HG02759 (cell line): ENCODE results near the gene MDFI.

Experiments
- ATAC-seq: cut with Tn5 transposase; IDR thresholded peaks from one replicate; pipeline ENCODE4 v1.9.1; 2021; ENCODE audit warnings: mild to moderate bottlenecking, moderate library complexity; ENCODE audit not compliant: unreplicated experiment

Gene MDFI

DNA sequence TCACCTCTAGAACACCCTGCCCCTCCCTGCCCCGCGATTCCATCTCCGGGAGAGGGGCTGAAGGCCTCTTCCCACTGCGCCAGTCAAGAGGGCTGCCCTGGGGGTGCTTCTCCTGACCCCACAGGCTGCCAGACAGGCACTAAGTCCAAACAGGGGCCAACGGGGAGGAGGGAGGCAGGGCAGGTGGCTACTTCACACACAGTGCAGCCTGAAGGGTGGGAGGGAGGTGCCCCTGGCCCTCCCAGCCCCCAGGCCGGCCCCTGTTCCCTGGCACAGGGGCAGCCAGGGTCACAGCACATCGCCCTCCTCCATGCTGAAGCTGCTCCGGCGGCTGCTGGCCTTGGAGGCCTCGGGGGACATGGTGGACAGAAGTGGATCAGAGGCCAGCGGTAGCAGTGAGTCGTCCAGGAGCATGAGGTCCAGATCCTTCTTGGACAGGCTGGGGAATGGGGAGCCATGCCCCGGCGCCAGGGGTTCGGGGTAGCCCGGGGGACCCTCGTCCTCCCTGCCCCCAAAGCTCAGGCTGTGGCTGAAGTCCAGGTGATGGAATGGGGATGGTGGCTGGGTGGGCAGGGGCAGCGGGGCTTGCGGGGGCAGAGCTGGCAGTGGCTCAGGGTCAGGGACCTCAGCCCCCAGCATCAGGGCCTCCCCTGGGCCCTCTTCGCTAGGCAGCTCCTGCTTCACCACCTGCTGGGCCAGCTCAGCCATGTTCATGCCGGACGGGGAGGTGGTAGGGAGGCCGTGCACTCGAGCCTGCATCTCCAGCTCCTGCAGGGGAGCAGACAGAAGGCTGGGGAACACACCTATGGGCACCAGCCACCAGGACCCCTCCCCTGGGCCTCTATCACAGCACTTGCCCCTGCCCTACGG, 46.3 kb downstream of the MDFI start:
- no peak for ATAC-seq

GRCh38 chr6:41685641-41686380, 47.5 kb downstream of the MDFI start:
- ATAC-seq, result no peak

- no peak for ATAC-seq
Observed at GRCh38 chr6:41687501-41688175, 49.4 kb downstream of the MDFI start.

GRCh38 chr6:41688256-41688965, 50.1 kb downstream of the MDFI start:
- no peak for ATAC-seq

DNA sequence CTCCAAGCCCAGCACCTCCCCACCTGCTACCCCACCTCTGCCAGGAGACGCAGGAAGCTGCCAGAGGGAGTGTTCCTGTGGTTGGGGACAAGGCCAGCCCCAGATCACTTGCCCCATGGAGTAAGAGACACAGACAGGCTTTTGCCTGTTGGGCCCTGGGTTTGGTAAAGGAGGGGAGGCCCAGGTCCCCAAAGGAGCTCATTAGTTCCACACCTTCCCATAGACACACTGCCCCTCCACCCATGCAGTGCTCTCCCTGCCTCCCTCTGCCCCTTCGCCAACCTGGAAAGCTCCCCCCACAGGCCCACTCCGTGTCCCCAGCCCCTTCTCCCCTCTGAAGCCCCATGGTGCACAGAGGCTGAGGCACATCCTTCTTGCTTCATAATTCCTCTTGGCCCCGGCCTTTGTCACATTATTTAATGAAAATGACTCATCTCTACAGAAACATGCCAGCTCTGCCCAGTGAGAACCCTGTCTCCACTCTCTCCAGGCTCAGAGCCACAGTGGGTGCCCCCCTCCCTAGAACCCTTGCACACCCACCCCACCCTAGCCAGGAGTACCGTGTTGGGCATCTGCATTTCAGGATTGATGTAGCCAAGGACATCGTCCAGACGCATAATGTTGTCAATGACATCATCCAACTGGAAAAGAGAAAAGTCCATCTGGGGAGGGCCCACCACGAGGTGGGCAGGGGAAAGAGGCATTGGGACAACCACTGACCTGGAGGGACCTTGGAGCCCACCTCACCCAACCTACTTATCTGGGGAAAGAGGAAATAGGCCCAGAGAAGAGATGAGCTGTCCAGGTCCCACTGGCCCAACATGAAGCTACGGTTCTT, 51.1 kb downstream of the MDFI start:
- no peak for ATAC-seq

DNA sequence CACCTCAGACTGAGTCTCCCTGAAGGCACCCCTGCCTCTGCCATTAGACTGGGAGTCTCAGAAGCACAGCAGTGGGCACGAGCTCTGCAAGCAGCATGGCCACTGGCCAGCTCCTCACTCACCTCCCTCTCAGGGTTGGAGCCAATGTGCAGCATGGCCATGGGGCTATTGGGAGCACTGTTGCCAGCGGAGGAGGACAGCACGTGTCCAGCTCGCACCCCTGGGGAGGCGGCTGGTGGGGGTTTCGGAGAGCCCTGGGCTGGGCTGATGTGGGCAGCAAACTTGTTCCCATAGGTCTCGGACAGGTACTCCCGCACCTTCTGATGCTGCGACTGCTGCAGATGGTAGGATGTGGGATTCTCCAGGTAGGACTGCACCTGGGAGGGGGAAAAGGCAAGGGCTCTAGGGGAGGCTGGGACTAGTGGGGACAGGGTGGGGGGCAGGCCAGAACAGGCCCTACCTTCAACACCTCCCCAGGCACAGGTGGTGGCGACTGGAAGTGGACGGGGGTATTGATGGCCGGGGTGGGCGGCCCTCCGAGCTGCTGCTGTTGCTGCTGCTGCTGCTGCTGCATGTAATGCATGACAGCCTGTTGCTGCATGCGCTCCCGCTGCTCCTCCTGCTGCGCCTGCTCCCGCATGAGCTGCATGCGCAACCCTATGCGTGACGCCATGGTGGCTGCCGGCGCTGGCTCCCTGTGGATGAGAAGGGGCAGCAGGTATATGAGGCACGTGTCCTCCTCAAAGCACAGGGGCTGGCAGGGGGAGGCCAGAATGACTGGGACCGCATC, 52.5 kb downstream of the MDFI start:
- ATAC-seq, result no peak

GRCh38 chr6:41691426-41692079, 53.3 kb downstream of the MDFI start:
- no peak for ATAC-seq

- ATAC-seq, result no peak
Observed at GRCh38 chr6:41692080-41692675, 53.9 kb downstream of the MDFI start.

DNA sequence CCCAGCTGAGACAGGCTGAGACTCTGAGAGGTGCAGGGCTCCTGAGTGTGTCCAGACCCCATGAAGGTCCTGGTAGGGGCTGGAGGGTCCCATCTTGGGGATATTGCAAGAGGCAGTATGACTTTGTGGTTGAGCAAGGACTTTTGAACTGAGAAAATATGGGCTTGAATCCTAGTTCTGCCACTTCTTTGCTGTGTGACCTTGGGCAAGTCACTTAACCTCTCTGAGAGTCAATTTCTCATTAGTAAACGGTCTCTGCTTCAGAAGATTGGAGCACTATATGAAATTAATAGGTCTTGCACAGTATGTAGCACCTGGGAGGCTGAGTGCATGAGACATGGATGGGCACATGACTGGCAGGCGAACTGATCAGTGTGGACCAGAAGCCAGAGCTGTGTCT, 54.5 kb downstream of the MDFI start:
- no peak for ATAC-seq

DNA sequence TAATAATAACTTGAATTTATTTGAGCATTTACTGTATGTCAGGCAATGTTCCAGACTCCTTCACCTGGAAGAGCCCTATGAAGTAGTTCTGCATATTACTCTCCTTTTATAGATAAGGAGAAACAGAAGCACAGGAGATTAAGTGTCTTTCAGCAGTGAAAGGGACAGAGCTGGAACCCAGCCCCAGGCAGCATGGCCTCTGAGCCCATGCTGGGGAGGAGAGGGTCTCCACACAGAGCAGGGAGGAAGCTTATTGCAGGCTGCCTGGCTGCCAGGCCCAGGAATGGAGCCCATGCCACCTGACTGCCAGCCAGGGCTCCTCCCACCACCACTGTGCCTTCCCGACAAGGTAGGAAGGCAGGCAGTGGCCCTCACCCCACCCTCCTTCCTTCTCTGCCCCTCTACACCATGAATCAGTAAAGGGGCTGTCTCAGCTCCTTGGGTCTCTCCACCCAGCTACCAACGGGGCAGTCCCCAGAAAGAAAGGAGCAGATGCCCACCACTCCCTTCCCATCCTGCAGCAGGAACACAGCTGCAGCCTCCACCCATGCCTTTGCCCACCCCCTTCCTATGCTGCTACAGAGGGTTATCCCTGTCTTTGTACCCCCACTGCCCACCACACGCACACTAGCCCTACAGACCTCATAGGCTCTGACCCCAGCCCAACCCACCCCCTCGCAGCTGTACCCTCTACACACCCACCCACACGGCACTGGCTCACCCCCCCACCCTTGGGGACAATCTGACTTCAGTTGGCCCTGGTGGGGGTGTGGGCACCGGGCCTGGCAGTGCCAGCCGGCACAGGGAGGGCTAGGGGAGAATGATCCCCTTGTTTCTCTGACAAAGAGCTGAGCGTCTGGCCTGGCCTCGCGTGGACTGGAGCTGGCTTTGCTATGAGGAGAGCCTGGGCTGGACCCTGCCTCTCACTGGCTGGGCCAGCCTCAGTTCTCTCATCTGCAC, 55.3 kb downstream of the MDFI start:
- ATAC-seq, result no peak

GRCh38 chr6:41694815-41695526, 56.7 kb downstream of the MDFI start:
- ATAC-seq, result no peak

- no peak for ATAC-seq
Observed at GRCh38 chr6:41695825-41696224, 57.6 kb downstream of the MDFI start.

- ATAC-seq, result no peak
Observed at GRCh38 chr6:41696788-41697187, 58.5 kb downstream of the MDFI start.

- no peak for ATAC-seq
Observed at GRCh38 chr6:41697861-41698781, 59.9 kb downstream of the MDFI start.

GRCh38 chr6:41699063-41699462, 60.8 kb downstream of the MDFI start:
- ATAC-seq, result no peak
